Limb (tissue), 2 donors: Measurements from ENCODE around the gene ZSCAN5C.
"Not testable (repeated sequence)": the region's sequence is repeated elsewhere in the genome, so short reads cannot be mapped to it uniquely, and the experiment has no call there.

Source experiments
- DNase-seq, 2 donors: peaks; one replicate each; pipeline ENCODE4 v3.0.0-alpha.2; 2016; ENCODE audit errors: extremely low spot score in 2 of 2

ZSCAN5C gene

DNA sequence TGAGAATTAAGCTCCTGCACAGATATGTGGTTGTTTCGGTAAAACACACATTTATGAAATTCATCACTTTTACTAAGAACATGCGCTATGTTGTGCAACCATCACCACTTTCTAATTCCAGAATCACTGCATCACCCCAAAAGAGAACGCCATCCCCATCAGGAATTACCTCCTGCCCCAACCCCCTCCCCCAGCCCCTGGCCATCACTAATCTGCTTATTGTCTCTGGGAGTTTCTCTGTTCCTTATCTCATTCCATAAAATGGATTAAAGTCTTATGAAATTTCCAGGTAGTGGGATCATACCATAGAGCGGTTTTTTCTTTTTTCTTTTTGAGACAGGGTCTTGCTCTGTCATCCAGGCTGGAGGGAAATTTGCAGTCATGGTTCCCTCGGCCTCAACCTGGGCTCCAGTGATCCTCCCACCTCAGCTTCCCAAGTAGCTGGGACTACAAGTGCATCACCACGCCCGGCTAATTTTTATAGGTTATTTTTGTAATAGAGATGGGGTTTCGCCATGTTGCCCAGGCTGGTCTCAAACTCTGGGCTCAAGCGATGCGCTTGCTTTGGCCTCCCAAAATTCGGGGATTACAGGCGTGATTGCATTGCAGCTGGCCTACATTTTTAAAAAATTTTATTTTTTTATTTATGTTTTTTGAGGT lies 8.0 kb upstream of the ZSCAN5C start:
- no peak for DNase-seq

DNA sequence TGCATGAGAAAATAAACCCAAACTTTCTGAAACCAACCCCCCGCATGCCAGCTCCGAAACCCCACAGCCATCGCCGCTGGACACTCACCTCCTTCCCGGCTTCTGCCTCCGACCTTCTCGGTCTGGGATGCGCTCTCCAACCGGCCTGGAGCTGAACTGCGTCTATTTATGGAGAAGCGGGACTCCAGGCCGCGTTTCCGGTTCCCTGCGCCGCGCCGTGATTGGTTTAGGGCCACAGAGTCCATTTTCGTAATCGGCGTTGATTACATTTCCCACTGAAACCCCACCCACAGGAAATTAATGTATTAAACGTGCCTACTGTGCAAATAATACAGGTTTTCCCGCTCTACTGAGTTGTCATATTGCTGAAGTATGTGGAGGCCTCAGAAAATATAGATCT lies 4.4 kb upstream of the ZSCAN5C start, which contains the start of gene ZSCAN5B:
Gene ZSCAN5B (minus strand): TSS at position 138 of the 400 bp plus-strand sequence. CDS start 4,731 bp downstream, outside the sequence.
- DNase-seq: not testable (repeated sequence)

DNA sequence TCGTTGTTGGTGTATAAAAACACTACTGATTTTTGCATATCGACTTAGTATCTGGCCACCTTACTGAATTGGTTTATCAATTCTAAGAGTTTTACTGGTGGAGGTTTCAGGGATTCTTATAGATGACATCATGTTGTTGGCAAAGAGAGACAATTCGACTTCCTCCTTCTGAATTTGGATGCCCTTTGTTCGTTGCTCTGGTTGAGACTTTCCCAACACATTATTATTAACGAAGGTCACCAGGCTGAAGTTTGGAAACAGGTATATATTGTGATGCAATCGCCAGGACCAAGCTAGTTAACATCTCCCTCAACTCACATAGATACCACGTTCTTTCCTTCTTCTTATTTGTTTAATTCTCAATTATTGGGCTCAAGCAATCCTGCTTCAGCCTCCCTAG lies 2.4 kb upstream of the ZSCAN5C start:
- DNase-seq: no peak

DNA sequence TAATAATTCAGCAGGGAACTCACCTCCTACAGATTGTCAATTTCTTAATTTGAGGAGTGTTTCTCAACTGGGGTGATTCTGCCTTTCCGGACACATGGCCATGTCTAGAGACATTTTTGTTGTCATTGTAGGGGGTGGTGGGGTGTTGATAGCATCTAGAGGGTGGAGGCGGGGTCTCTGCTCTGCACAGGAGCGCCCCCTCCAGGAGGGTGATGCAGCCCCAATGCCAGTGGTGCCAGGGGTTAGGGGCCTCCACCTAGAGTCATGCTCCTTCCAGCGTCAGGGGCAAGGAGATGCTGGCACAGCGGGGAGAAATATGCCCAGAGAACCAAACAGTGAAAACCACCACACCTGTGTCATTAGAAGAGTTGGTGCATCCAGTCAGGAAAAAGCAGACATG lies 5.5 kb downstream of the ZSCAN5C start:
- DNase-seq: not testable (repeated sequence)

DNA sequence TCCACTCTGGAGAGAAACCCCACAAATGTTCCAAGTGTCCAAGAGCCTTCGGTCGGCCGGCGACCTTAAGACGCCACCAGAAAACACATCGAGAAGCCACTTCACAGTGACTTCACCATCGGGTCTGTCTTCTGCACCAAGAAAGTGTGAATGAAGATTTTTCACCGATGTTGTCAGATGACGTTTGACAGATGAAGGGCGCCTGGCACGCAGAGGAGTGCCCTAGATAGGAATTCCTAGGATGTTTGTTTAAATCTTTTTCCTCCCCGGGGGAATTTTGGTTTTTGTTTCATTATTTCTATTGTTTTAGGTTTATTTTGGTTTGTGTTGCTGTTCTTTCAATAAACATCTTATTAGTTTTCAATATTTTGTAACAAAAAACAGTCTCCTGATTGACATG lies 7.0 kb downstream of the ZSCAN5C start:
- DNase-seq: no peak

DNA sequence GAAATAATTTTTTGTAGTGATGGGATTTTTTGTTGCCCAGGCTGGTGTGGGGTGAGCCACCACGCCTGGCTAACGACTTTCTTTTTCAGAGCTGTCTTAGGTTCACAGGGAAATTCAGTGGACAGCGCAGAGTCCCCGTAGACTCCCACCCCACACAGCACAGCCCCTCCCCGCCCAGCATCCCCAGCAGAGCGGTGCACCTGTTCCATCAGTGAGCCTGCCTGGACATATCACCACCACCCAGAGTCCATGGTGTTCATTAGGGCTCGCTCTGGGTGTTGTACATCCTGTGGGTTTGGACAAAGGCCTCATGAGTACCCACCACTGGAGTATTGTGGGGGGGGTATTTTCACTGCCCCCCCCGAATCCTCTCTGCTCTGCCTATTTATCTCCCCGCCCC lies 8.0 kb downstream of the ZSCAN5C start:
- not testable (repeated sequence) for DNase-seq

DNA sequence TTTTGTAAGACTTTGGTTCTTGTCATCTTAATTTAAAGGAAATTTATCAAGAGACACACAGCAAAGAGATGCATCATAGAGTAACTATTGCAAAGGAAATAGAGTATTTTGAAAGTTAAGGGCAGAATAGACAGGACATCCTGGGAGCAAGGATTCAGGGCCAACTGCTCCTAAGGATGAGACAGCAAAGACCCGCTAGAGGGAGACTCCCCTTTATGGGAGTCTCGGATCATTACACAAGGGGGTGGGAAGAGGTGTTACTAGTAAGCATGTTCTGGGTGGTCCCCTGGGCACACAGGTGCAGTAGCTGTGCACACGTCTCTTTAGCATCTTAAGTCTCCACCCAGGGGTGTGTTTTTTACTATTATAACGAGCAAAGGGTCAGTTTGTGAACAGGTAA lies 9.6 kb downstream of the ZSCAN5C start:
- DNase-seq: no peak

DNA sequence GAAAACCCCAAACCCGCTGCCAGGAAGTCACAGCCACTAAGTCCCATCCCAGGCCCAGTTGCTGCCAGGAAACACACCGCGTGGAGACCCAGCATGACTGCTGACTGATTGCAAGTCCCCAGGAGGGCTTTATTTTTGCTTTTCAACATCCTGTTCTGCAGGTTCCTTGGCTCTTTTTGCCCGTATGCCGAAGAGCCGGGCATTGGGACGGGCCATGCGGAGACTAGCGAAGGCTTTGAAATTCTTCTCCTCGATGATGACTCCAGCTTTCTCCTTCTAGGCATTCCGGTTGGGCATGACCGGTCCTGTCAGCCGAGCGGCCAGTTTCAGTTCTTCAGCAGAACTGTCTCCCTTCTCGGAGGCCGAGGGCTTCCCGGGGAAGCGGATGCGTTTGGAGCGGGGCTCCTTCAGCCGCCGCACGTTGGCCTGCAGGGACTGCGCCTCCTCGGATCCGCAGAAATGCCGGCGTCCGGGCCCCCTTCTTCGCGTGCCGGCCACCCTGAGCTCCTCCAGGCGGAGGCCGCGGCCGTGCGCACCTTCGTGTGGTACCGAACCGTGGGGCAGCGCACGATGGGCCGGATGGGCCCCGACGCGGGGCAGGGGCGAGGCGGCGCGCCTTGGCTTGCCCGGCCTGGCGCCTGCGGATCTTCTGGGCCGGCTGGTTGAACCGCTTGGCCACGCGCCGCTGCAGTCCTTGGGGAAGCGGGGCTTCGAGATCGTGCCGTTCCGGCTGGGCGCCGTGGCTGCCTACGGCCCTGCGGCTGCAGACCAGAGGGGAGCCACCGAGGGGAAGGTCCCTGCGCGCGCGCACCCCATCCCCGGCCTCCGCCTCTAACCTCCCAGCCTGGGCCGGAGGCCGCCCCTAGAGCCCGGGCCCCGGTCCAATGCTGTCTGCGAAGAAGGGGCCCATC lies 15.2 kb downstream of the ZSCAN5C start:
- DNase-seq: peak; percentile 2 to 45

DNA sequence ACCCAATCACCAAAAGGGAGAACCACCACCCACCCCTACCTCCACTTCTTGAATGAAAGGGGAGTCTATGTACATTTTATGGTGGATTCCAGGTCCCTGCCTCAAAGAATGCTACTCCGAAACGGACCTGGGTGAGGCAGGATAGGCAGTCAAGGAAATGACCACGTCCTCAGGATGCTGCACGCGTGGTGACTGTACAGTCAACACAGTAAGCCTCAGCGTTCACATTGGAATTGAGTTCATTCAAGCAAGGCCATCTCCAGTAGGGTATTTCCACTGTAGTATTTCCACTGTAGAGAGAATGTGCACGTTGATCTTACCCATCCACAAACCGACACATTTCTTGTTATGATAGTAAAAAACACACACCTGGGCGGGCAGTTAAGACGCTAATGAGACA lies 16.9 kb downstream of the ZSCAN5C start:
- no peak for DNase-seq

DNA sequence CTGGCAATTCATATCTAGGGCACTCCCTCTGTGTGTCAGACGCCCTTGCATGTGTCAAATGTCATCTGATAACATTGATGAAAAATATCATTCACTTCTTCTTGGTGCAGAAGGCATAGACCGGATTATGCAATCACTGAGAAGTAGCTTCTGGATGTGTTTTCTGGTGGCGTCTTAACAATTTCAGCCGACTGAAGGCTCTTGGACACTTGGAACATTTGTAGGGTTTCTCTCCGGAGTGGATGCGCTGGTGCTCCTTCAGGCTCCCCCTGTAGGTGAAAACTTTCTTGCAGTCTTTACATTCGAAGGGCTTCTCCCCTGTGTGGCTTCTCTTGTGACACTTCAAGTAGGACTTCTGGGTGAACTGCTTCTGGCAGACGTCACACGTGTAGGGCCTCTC lies 19.4 kb downstream of the ZSCAN5C start:
- not testable (repeated sequence) for DNase-seq

DNA sequence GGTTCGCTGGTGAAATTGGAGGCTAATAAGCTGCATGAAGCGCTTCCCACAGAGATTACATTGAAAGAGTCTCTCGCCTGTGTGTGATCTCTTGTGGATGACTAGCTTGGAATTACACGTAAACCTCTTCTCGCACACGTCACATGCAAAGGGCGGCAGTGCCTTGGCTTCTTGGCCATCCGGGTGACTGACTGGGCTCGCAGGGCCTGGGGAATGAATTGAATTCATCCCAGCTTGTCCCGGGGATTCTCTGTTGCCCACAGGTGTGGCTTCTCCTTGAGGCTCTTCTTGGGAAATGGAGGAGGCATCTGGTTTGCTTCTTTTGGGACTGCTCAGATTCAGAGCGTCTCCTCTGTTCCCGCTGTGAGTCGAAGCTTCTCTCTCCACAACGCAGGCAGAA lies 19.8 kb downstream of the ZSCAN5C start:
- DNase-seq: no peak

DNA sequence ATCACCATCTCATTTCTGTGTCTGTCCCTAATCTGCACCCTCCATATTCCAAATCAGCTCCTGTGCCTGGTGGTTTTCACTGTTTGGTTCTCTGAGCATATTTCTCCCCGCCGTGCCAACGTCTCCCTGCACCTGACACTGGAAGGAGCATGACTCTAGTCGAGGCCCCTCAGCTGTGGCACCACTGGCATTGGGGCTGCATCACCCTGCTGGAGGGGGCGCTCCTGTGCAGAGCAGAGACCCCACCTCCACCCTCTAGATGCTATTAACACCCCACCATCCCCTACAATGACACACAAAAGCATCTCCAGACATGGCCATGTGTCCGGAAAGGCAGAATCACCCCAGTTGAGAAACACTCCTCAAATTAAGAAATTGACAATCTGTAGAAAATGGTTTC lies 20.8 kb downstream of the ZSCAN5C start:
- no peak for DNase-seq

DNA sequence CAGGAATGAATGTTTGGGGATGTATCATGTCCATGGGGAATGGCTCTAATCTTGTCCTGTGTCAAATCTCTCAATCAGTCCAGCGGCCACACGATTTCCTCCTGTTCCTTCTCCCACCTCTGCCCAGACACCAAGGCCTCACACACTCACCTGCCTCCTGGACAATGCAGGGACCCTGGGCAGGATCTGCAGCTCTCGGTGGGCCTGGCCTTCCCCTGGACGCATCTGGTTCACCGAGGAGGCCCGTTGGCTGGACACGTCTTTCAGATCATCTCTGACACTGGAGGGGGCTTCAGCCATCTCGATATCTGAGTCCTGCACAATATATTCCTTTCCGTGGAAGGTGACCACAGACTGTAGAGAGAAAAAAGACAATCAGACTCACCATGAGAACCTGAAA lies 21.4 kb downstream of the ZSCAN5C start:
- DNase-seq: no peak

DNA sequence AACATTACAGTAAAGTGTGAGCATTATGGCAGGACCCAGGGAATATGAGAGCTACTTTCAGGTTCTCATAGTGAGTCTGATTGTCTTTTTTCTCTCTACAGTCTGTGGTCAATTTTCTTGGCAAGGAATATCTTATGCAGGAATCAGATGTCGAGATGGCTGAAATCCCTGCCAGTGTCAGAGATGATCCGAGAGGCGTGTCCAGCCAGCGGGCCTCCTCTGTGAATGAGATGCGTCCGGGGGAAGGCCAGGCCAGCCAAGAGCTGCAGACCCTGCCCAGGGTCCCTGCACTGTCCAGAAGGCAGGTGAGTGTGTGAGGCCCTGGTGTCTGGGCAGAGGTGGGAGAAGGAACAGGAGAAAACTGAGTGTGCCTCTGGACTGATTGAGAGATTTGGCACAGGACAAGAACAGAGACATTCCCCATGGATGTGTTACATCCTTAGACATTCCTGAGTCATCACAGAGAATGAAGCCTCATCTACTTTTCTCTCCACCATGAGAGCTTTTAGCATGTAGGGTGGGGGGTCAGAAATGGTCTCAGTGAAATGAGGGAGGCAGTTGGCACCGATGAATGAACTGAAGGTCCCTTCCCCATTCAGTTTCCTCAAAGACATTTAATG lies 43.2 kb downstream of the ZSCAN5C start:
- no peak for DNase-seq

DNA sequence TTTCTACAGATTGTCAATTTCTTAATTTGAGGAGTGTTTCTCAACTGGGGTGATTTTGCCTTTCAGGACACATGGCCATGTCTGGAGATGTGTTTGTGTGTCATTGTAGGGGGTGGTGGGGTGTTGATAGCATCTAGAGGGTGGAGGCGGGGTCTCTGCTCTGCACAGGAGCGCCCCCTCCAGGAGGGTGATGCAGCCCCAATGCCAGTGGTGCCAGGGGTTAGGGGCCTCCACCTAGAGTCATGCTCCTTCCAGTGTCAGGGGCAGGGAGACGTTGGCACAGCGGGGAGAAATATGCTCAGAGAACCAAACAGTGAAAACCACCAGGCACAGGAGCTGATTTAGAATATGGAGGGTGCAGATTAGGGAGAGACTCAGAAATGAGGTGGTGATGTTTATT lies 43.7 kb downstream of the ZSCAN5C start:
- not testable (repeated sequence) for DNase-seq

DNA sequence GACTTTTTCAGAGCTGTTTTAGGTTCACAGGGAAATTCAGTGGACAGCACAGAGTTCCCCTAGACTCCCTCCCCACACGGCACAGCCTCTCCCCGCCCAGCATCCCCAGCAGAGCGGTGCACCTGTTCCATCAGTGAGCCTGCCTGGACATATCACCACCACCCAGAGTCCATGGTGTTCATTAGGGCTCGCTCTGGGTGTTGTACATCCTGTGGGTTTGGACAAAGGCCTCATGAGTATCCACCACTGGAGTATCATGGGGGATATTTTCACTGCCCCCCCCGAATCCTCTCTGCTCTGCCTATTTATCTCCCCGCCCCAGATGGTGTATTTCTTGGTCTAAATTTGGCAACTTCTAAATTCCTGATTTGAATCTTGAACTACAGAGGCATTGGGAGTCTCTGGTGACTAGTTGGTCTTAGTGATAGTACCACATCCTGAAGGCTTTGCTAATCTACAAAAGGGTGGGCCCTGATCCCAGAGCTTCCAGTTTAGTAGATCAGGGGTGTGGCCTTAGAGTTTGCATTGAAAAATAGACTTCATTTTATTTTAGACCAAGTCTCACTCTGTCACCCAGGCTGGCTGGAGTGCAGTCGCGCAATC lies 46.8 kb downstream of the ZSCAN5C start:
- DNase-seq: not testable (repeated sequence)

DNA sequence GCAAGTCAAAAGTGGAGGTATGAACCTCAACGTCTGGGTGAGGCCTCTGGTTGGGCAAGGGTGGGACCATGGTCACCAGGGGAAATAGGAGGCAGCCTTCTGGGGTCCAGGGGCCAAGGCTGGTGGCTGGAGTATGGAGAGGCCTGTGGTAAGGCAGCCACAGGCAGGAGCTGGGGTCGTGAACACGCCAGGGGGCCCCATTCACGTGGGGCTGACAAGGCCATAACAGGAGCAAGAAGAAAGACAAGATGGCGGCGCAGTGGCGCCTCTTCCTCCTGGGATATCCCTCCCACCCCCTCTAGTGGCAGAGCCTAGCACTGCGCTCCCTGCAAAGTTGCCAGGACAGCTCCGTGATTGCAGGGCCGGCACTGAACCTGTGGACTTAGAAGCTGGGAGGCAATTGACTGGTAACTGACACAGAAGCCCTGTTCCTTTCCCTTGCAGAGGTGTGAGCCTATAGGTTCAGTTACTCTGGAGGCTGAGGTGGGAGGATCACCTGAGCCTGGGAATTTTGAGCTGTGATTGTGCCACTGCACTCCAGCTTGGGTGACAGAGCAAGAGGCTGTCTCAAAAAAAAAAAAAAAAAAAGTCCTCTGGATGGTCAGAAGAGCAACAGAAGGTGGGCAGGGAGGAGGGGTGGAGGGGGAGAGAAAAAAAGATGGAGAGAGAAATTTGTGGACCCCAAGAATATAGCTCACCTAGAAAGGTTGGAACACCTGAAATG lies 50.8 kb downstream of the ZSCAN5C start:
- peak; percentile 12 to 77 for DNase-seq

DNA sequence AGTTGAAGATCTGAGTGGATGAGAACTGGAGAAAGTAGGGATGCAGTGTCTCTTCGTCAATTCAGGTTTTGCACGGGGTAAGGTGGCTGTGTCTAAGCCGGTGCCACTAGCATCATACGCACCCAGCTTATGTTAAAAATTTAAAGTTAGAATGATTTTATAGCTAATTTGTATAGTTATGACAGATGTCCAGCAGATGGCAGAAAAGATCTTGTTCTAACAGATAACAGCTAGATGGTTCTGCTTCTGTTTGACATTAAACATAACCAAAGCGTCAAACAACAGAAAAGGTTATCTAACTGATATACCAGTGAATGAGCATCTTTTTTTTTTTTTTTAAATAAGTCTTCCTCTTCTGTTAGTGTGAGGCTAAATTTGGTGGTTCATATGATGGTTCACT lies 51.7 kb downstream of the ZSCAN5C start:
- peak in 1 of 2 donors; percentile 25 for DNase-seq

DNA sequence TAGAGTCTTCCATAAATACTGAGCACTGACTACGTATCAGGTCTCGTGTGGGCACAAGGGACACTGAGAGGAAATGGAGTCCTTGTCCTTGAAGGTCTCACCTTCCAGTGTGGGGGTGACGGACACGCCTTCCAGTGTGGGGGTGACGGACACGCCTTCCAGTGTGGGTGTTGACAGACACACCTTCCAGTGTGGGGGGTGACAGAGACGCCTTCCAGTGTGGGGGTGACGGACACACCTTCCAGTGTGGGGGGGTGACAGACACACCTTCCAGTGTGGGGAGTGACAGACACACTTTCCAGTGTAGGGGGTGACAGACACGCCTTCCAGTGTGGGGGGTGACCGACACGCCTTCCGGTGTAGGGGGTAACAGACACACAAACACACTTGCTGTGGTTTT lies 56.2 kb downstream of the ZSCAN5C start:
- DNase-seq: no peak
